A549 (cell line): ENCODE results near the gene SGTB.

Source experiments
- E2F6 ChIP-seq: IDR thresholded peaks from 2 replicates; pipeline ENCODE4 v1.6.1; 2012; ENCODE audit warnings: low read depth, borderline replicate concordance
- GATA3 ChIP-seq: IDR thresholded peaks from 2 replicates; pipeline ENCODE4 v1.6.1; 2012; ENCODE audit warnings: borderline replicate concordance
- JUN ChIP-seq, 2 experiments: fragments of >200 bp; sonication (Bioruptor Twin); formaldehyde crosslinking; IDR thresholded peaks; 2 replicates in 1 of 2; 3 replicates in 1 of 2; pipeline ENCODE4 v1.6.1; 2016 to 2017
- POLR2A ChIP-seq: IDR thresholded peaks from 2 replicates; pipeline ENCODE4 v1.6.1; 2012; ENCODE audit warnings: mild to moderate bottlenecking, low read length
- RNF2 ChIP-seq: fragments of 200-600 bp; sonication (generic); IDR thresholded peaks from 2 replicates; pipeline ENCODE4 v1.6.1; 2016; ENCODE audit warnings: low read depth, mild to moderate bottlenecking, antibody characterized with exemption, moderate library complexity, borderline replicate concordance
- SREBF2 ChIP-seq: fragments of 450-650 bp; IDR thresholded peaks from 2 replicates; pipeline ENCODE4 v1.6.1; 2014; ENCODE audit warnings: mild to moderate bottlenecking, moderate library complexity
- ZSCAN20 ChIP-seq: fragments of 250-450 bp; sonication (Bioruptor Pico); IDR thresholded peaks from 2 replicates; pipeline ENCODE4 v1.8.0; 2022; ENCODE audit warnings: mild to moderate bottlenecking, moderate library complexity
- TF ChIP-seq, protein P1 (sequence below): fragments of >200 bp; sonication (Bioruptor Twin); formaldehyde crosslinking; IDR thresholded peaks from 3 replicates; pipeline ENCODE4 v1.5.1; 2016
- TF ChIP-seq, protein P2 (sequence below): IDR thresholded peaks from 2 replicates; pipeline ENCODE4 v1.6.1; 2012
- TF ChIP-seq, protein P3 (sequence below): fragments of 450-650 bp; IDR thresholded peaks from 2 replicates; pipeline ENCODE4 v1.6.1; 2014; ENCODE audit warnings: antibody characterized with exemption

DNA sequence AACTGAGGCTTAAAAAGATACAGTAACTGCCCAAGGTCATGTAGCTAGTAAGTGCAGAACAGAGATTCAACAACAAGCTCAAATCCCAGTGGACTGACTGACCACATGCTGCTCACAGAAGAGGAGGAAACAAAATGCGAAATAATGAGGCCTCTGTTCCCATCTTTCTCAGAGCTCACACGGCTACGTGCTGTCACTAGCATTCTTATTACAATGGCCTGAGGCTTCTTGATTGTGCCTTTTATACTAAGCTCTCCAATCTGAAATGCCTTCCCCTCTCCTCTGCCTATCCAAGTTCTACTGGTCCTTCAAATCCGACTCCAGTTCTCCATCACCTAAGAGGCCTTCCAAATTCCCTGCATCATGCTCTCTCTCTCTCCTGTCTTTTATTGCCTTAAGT, 26.0 kb downstream of the SGTB start:
- TF ChIP-seq ZSCAN20 (CRISPR knock-in tag): no peak
- TF ChIP-seq POLR2A: no peak
- TF ChIP-seq, protein P1, sequence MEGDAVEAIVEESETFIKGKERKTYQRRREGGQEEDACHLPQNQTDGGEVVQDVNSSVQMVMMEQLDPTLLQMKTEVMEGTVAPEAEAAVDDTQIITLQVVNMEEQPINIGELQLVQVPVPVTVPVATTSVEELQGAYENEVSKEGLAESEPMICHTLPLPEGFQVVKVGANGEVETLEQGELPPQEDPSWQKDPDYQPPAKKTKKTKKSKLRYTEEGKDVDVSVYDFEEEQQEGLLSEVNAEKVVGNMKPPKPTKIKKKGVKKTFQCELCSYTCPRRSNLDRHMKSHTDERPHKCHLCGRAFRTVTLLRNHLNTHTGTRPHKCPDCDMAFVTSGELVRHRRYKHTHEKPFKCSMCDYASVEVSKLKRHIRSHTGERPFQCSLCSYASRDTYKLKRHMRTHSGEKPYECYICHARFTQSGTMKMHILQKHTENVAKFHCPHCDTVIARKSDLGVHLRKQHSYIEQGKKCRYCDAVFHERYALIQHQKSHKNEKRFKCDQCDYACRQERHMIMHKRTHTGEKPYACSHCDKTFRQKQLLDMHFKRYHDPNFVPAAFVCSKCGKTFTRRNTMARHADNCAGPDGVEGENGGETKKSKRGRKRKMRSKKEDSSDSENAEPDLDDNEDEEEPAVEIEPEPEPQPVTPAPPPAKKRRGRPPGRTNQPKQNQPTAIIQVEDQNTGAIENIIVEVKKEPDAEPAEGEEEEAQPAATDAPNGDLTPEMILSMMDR: no peak
- no peak for TF ChIP-seq RNF2
- TF ChIP-seq, protein P2, sequence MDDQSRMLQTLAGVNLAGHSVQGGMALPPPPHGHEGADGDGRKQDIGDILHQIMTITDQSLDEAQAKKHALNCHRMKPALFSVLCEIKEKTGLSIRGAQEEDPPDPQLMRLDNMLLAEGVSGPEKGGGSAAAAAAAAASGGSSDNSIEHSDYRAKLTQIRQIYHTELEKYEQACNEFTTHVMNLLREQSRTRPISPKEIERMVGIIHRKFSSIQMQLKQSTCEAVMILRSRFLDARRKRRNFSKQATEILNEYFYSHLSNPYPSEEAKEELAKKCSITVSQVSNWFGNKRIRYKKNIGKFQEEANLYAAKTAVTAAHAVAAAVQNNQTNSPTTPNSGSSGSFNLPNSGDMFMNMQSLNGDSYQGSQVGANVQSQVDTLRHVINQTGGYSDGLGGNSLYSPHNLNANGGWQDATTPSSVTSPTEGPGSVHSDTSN: no peak
- TF ChIP-seq SREBF2: no peak
- TF ChIP-seq GATA3: no peak
- no peak for TF ChIP-seq JUN (IDR thresholded peaks at IDR 0.05)
- TF ChIP-seq, protein P3, sequence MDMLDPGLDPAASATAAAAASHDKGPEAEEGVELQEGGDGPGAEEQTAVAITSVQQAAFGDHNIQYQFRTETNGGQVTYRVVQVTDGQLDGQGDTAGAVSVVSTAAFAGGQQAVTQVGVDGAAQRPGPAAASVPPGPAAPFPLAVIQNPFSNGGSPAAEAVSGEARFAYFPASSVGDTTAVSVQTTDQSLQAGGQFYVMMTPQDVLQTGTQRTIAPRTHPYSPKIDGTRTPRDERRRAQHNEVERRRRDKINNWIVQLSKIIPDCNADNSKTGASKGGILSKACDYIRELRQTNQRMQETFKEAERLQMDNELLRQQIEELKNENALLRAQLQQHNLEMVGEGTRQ: no peak
- TF ChIP-seq E2F6: no peak
